Tongue (tissue), 2 donors: ENCODE results near the gene NUP210. TPM values are rescaled to one million over a fixed set of nuclear protein-coding genes. Genes with fewer than 3 reads are reported as not detected.
"Not testable (repeated sequence)": the region's sequence is repeated elsewhere in the genome, so short reads cannot be mapped to it uniquely, and the experiment has no call there.

ENCODE experiments used
- DNase-seq: peaks from one replicate; pipeline ENCODE4 v3.0.0-alpha.2; 2015
- total RNA-seq: library from RNA; depleted of rRNA; stranded (reverse); fragments of >200 nt; gene quantifications from one replicate; pipeline ENCODE4 v1.2.3, GENCODE V29; 2014

The NUP210 gene
- total RNA-seq, 1 donor from 2014 or later = 13.6 TPM

DNA sequence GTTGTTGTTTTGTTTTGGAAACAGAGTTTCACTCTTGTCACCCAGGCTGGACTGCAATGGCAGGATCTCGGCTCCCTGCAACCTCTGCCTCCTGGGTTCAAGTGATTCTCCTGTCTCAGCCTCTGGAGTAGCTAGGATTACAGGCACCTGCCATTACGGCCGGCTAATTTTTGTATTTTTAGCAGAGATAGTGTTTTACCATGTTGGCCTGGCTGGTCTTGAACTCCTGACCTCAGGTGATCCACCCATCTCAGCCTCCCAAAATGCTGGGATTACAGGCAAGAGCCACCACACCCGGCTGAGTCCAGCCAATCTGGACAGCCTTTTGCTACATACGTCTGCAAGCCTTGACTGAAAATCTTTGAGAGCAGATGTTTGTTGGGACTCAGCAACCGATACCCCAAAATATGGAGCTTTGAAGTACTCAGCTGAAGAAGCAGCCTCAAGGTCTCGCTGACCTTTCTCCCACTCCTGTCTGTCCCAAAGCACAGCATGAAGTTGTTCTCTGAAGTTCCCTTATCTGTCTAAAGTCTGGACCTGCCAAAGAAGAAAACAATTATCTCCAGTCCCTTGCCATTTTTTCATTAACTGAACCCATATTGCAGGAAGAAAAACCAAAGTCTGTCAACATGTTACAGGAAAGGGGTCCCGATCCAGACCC is 9.6 kb upstream of the NUP210 start:
- DNase-seq = no peak

DNA sequence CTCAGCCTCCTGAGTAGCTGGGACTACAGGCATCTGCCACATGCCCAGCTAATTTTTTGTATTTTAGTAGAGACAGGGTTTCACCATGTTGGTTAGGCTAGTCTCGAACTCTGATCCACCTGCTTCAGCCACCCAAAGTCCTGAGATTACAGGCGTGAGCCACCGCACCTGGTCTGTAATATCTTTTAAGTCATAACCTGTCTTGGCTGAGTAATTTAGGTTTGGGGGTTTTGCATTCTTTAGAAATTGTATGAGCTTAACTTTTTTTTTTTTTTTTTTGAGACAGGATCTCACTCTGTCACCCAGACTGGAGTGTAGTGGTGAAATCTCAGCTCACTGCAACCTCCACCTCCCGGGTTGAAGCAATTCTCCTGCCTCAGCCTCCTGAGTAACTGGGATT is 8.6 kb upstream of the NUP210 start:
- not testable (repeated sequence) for DNase-seq

DNA sequence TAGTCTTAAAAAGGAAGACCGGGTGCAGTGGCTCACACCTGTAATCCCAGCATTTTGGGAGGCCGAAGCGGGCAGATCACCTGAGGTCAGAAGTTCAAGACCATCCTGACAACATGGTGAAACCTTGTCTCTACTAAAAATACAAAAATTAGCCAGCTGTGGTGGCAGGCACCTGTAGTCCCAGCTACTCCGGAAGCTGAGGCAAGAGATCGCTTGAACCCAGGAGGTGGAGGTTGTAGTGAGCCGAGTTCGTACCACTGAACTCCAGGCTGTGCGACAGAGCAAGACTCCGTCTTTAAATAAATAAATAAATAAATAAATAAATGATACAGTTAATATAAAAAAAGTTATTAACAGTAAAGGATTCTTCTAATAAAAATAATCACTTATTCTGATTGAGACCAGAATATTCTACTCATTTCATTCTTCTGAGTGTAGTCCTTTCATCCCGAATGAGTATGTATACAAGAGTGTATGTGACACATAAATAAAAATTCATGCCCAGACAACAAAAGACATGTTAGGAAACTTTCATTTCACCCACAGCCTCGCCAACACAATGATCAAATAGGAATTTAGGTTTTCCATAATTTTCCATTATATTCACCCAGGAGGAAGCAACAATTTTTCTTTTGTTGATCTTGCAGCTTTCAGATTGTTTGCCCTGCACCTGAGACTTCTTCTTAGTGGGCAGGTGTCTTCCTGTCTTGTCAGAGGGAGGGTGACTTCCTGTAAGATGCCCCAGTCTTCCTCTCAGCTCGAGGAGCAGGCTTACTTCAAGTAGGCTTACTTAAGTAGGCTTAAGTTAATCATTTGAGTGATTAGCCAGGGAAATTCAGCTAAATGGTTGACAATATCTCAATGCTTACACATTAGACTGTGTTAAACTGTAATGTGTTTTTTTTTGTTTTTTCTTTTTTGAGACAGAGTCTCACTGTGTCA is 7.8 kb upstream of the NUP210 start:
- no peak for DNase-seq

DNA sequence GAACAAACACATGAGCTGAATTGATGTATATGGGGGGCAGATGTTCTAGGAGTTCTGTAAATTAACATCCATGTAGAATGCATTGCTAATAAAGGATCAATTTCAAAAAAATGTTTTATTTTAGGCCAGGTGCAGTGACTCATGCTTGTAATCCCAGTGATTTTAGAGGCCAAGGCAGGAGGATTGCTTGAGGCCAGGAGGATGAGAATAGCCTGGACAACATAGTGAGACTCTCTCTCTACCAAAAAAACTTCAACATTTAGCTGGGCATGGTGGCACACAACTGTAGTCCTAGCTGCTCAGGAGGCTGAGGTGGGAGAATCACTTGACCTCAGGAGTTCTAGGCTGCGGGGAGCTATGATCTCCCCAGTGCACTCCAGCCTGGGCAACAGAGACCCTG is 6.5 kb upstream of the NUP210 start:
- no peak for DNase-seq

DNA sequence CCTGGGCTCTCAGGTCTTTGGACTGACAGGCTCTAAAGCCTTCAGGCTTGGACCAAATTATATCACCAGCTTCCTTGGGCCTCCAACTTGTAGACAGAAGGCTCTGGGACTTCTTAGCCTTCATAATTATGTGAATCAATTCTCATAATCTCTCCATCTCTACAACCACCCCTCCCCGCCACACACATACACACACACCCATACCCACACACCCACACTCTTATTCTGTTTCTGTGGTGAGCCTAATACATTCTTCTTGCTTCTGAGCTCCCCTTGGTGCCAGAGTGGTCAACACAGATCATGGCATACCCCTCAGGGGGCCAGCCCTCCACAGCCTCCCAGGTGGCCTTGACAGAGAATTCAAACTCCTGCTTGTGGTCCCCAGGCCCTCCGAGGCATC is 5.6 kb upstream of the NUP210 start:
- DNase-seq = no peak

DNA sequence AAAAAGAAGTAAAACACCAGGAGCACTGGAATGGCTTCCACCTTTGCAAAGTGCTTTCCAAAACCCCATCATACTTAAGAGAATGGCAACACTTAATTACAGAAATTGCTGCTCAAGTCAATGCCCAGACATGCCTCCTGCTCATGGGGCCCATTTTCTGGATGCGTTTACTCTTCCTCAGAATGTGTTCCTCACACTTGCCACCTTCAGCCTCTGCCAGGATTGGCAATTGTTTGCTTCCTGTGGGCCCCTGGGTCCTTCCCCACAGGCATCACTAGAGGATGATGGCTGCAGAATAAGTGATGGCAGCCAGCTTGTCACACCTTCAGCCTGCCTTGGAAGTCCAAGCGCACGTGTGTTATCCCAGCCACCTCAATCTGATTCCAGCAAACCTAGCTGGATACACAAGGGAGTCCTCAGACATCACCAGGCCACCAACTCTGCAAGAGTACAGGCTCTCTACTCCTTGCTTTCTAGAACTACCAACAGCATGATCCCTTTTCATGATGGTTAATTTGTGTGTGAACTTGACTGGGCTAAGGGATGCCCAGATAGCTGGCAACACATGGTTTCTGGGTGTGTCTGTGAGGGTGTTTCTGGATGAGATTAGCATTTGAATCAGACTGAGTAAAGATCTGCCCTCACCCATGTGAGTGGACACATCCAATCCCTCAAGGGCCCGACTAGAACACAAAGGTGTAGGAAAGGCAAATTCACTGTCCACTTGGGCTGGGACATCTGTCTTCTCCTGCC is 4.9 kb upstream of the NUP210 start:
- no peak for DNase-seq

DNA sequence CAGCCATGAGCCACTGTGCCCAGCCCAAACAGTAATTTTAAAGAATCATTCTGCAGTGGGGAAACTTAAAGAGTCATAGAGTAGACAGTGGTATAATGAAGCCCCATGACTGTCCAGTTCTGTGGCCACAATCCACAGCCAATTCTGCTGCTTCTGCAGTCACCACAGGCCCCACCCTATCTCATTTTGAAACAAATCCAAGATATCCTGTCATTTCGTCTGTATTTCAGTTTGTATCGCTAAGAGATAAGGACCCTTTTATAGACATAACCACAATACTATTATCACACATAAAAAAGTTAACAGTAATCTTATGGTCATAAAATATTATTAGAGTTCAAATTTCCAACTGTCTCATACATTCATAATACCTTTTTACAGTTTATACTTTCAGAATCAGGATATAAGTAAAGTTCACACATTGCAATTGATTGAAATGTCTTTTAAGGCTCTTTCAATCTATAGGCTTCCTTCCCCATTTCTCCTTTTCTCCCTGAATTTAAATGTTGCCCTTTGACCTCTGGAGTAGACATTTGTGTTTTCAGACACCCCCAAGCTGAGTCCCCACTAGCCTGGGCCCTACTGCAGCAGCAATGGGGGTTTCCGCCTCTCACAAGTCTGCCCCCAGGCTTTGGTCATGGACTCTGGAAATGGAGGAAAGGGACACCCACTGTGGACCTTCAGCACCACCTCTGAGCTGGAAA is 4.2 kb upstream of the NUP210 start:
- DNase-seq = no peak

DNA sequence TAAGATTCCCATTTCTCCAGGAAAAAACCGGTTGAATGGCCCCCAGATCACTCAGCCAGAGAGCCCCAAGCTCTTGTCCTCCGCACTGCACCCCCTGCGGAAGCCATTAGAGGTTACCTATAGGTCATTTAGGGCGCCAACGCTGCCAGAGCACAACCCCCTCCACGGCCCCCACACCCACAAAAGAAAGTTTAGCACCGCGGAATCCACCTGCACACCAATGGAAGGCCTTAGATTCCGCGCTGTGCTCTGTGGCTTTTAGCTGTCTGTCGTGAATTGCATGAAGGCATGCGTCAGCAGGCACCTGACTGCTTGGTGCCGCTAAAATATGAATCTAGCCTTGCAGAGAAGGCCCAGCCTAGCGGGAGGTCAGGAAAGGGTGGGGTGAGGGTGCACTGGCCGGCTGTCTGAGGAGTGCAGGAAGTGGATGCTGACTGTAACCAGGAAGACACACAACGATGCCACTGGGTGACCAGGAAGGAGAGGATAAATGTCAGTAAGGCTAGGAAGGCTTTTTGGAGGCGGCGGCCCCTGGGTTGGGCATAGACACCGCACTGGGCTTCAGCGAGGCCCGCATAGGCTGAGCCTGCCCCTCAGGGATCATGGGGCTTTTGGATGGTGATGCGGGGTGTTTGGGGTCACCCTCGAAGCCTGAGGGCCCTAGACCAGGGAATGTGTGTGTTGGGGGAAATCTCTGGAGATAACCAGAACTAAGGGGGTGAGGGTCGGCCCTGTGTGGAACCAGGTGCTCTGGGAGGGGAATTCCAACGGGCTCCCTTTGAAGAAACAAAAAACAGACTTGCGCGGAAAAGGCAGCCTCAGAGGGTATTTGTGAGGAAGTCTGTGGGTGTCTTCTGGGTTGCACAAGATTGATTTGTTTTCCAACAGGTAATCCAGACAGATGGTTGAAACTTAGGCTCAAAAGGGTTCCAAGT is 976 bp upstream of the NUP210 start:
- no peak for DNase-seq

DNA sequence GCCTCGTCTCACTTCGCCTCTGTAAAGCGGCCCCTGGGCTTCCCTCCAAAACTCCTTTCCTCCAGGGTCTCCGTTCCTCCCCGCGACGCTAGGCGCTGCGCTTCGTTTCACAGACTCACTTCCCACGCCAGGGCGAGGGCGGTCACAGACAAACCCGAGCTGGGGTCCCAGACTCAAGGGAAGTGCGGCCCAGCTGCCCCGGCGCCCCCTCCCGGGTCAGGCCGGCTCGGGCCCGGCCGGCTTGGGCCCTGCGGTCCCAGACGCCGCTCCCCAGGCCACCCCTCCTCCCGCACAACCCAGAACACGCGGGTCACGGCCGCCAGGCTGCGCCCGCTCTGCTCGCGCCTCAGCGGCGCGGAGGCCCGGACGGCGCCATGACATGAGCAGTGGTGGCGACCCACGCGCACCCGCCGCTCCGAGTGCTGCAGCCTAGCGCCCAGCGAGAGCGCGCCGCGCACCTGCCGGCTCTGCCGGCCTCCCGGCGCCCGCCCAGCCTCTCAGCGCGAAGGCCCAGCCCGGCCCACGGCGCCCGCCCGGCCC is 547 bp downstream of the NUP210 start:
- DNase-seq = peak; percentile 47

DNA sequence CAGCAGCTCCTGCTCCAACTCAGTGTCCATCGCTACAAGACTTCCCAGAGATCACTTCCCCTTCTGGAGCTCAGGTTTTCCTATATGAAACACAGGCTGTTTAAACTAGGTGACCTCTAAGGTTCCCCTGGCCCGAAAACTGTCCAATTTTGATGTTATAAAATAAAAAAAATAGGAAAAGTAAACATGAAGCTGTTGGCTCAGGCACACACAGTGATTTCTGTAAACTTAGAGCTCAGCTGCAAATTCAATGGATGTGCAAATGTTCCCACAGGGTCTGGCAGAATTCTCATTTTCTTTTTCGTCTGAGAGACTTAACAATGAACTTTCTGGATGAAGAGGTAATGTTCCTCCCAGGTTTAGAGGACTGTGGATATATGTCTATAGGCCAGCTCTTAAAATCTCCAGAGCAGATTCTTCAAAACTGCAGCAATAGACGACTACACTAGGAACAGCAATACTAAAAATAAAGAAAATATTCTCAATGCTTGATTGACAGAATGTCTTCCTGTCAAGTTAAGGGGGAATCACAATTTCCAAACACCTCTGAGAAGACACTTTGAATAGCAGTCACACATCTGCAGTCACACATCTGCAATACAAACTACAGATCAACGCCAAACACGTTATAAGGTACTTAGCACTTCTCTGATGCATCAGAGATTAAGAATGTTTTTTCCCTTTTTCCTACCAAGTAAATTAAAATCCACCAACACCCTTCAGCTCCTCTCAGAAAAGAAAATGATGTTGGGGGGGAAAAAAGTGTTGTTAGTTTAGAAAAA is 2.8 kb downstream of the NUP210 start:
- peak; percentile 67 for DNase-seq

DNA sequence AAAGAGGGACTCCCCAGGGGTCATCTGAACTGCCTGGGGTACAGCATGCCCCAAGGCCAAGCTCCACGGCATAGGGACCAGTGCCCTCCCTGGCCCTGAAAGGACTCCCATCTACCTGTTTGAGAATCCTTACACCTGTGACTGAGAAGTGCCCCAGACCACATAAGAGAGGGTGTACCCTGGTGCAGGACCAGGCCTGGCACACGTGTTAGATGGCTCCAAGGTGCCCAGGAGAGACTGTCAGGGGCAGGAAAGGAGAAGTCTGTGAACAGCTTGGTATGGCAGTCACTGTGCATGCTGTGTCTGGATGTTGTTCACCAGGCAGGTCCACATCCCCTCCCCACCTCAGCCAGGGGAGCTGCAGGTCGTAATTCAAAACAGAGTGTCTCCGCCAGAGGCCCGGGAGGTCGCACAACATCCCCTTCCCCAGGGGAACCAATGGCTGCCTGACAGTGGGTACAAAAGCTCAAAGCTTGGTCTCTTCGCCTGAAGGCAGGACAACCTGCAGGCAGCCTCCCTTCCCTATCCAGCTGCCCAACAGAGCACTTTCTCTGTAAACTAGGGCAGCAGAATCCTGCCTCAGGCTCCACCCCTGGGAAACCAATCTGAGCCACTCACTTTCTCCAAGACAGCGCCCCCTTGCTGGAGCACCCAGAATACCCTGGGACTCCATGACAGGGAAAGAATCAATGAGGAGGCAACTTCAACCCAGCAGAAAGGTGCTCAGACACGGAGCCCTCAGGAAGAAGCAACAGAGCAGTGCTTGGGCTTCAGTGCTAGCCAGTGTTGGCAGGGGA is 3.9 kb downstream of the NUP210 start:
- DNase-seq = no peak

DNA sequence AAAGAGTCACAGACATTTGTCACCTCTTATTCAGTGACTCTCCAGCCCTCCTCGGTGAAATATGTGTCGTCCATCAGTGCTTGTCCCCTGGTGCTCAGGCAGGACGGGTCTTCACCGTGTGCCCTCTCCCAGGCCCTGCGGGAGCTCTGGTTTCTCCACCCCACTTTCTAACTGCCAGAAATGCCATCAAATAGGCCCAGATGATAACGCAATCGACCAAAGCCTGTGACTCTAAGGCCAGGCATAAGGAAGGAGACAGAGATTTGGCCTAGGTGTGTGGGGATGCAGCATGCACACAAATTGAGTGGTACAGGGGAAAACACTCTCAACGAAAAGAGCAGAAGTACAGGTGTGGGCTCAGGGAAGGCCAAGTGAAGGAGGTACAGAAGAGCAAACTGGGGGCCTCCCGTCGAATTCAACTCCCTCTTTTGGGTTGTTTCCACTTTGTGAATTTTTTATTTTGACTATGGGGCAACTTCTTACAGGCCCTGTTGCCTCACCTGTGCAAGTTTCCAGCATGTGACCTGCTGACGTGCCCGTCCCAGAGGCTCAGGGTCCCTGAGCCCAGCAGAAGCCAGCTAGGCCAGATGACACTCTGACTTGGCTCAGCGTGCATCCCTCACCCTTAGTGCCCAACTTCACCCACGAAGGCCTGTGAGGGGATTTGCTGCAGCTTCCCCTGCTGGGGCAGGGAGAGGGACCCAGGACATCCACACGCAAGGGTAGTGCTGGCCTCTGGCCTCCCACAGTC is 4.7 kb downstream of the NUP210 start:
- no peak for DNase-seq

DNA sequence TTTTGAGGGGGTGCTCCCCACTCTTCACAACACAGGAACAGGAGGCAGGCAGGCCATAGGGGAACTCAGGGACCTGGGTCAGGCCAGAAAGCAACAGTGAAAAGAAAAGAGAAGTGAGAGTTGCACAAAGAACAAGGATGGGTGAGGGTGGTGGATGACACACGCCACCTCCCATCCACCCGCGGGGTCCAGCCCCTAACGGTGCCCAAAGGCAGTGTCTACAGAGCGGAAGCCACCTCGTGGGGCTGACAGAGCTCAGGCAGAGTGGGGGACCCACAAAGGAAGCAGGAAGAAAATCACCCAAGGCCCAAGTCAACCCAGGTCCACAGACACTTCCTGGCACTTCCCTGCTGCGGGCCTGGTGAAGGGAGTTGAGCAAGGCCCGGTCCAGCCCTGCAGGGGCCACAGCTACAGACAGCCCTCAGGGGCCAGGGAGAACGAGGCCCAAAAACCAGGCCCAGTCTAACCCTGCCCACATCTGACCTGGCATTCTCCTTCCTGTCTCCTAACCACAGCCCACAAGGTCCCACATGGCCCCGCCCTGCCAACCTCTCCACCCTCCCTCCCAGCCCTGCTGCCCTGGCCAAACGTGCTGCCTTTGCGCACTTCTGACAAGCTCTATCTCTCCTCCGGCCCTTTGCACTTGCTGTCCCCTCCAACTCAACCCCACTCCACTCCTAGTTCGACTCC is 5.9 kb downstream of the NUP210 start:
- no peak for DNase-seq

DNA sequence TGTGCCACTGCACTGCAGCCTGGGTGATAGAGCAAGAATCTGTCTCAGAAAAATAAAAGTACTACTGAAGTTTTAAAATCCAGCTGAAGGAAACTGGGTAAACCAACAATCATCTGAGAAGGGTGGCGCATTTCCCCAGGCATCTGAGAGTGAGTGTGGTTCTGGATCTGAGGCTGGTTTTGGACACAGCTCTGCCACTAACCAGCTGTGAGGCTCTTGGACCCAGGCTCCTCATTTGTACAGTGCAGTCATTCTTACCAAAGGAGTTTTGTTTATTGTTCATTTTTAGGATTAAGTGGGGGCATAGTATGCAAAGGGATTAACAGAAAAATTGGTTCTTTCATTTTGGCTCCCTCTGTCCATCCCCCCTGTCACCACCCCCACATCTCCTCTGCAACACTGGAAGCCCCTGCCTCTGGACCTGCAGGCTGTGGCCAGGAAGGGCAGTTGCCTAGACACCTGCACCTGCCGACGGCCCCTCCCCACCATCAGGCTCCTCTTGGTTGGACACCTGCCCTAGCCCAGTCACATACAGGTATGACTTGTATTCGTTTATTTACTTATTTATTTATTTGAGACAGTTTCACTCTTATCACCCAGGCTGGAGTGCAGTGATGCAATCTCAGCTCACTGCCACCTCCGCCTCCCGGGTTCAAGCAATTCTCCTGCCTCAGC is 8.8 kb downstream of the NUP210 start:
- DNase-seq = no peak

DNA sequence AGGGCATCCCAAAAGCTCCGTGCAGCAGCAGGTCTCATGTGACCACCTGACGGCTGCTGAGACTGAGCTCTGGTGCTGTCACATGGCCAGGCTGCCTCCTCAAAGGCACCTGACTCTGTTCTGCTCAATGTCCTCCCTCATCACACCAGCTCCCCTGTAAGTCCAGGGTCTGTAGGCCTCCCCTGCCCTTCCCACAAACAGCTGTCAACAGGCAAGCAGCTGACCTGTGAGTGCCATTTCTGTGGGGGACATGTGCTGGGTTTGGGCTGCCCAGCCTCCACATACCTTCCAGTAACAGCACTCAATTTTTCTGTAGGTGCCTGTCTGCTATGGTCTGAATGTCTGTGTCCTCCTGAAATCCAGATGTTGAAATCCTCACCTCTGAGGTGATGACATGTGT is 11.2 kb downstream of the NUP210 start:
- DNase-seq = no peak

DNA sequence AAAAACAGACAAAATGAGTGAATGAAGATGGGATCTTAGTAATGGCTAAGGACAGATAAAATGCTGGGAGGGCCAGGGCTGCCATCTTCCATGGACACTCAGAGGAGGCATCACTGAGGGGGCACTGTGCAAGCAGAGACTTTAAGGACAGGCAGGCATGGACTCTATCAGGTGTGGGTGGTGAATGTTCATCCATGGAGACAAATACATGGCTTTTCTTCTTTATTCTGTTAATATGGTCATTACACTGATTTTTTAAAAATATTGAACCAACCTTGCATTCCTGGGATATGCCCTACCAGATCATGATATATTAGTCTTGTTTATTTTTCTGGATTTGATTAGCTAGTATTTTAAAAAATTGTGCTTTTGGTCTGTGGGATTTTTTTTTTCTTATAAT is 12.2 kb downstream of the NUP210 start:
- no peak for DNase-seq

DNA sequence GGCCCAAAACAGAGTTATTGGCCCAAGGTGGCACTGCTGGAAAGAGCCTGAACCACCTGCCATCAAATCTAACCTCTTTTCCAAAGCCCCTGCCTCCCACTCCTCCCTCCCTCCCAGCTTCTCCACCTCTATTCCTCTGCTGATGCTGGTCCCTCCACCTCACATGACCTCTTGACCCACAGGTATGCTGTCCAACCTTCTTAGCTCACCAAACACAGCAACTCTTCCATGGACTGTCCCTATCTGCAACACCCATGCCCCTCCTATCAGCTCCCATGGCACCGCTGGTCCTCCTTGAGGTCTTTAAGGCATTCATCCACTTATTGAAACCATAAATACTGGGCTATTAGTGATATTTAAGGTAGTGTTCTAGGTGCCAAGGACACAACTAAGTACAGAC is 12.6 kb downstream of the NUP210 start:
- no peak for DNase-seq
